ENCODE results near the gene ZNF76. TPM values are rescaled to one million over a fixed set of nuclear protein-coding genes. Genes with fewer than 3 reads are reported as not detected.

Gene ZNF76
- total and polyA plus RNA-seq, 8 donors = 15.1 to 92.0 (median 25.3) TPM

DNA sequence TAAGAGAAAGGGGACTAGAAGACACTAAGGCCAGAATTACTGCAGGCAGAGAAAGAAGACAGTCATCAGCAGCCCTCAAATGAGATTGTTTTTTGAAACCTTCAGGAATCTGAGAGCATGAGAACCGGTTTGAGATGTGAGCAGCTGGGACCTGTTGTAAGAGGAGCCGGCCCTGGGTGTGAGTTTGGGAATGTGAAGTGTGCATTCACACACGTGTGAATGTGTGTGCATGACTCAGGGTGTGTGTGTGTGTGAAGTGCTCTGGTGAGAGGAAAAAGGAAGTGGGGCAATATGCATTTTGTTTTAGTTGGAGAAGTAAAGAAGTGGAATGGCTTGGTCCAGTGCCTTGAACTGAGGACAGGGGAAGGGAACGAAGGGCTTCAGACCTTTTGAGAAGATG, 41.5 kb upstream of the ZNF76 start:
- H3K36me3 ChIP-seq = no peaks in the 10 kb centered on the region
- peaks cover 19 to 29% (median 23%) of the 10 kb centered on the region in 4 donors for H3K4me1 ChIP-seq
- TF ChIP-seq EP300 (IDR thresholded peaks at IDR 0.05) (no peak), POLR2AphosphoS5 (IDR thresholded peaks at IDR 0.05) (no peak), POLR2A (IDR thresholded peaks at IDR 0.05) (no peak)
- TF ChIP-seq, protein P1, sequence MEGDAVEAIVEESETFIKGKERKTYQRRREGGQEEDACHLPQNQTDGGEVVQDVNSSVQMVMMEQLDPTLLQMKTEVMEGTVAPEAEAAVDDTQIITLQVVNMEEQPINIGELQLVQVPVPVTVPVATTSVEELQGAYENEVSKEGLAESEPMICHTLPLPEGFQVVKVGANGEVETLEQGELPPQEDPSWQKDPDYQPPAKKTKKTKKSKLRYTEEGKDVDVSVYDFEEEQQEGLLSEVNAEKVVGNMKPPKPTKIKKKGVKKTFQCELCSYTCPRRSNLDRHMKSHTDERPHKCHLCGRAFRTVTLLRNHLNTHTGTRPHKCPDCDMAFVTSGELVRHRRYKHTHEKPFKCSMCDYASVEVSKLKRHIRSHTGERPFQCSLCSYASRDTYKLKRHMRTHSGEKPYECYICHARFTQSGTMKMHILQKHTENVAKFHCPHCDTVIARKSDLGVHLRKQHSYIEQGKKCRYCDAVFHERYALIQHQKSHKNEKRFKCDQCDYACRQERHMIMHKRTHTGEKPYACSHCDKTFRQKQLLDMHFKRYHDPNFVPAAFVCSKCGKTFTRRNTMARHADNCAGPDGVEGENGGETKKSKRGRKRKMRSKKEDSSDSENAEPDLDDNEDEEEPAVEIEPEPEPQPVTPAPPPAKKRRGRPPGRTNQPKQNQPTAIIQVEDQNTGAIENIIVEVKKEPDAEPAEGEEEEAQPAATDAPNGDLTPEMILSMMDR (IDR thresholded peaks at IDR 0.05) = no peak
- DNase-seq = peak in 1 of 2 donors; percentile 39
- H3K27ac ChIP-seq = no peak overlapping the region
- intact Hi-C loops (cut with DNase I; ENCODE audit: low total_unique reads) = no loop called here
- H3K4me3 ChIP-seq = no peak overlapping the region
- H3K9me3 ChIP-seq = no peaks in the 10 kb centered on the region
- WGBS, 5 donors = 42 to 59% (median 51%) methylated on average over 4 of the region's 4 CpGs
- peaks cover 0 to 62% (median 27%) of the 10 kb centered on the region in 3 donors for H3K27me3 ChIP-seq

DNA sequence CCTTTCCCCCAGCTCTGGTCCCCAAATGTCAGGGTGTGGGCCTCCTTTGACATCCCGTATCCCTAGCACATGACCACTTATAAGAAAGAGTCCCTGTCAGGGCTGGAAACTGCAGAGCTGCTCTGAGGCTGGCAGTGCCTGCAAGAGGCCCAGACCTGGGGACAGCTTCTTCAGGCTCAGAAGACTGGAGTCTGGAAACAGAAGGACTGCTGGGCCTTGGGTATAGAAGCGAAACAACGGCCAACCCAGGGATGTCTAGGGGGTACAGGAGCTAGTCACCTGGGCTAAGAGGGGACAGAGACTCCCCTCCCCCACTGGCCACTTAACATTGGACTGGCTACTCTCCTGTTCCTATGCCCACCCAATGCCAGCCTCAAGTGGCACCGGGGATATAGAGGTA, 41.1 kb upstream of the ZNF76 start:
- intact Hi-C loops (cut with DNase I; ENCODE audit: low total_unique reads) = no loop called here
- Histone ChIP-seq H3K27me3 (peaks cover 0 to 58% (median 23%) of the 10 kb centered on the region in 3 donors), H3K36me3 (no peaks in the 10 kb centered on the region), H3K27ac (no peak overlapping the region), H3K4me1 (peaks cover 15 to 25% (median 18%) of the 10 kb centered on the region in 4 donors), H3K4me3 (no peak overlapping the region), H3K9me3 (no peaks in the 10 kb centered on the region)
- no peak for TF ChIP-seq POLR2AphosphoS5 (IDR thresholded peaks at IDR 0.05)
- TF ChIP-seq EP300 (IDR thresholded peaks at IDR 0.05) = no peak
- TF ChIP-seq, protein P1 (IDR thresholded peaks at IDR 0.05) = no peak
- TF ChIP-seq POLR2A (IDR thresholded peaks at IDR 0.05) = no peak
- WGBS, 5 donors = 79 to 92% (median 87%) methylated on average over 3 to 4 of the region's 4 CpGs
- no peak for DNase-seq

DNA sequence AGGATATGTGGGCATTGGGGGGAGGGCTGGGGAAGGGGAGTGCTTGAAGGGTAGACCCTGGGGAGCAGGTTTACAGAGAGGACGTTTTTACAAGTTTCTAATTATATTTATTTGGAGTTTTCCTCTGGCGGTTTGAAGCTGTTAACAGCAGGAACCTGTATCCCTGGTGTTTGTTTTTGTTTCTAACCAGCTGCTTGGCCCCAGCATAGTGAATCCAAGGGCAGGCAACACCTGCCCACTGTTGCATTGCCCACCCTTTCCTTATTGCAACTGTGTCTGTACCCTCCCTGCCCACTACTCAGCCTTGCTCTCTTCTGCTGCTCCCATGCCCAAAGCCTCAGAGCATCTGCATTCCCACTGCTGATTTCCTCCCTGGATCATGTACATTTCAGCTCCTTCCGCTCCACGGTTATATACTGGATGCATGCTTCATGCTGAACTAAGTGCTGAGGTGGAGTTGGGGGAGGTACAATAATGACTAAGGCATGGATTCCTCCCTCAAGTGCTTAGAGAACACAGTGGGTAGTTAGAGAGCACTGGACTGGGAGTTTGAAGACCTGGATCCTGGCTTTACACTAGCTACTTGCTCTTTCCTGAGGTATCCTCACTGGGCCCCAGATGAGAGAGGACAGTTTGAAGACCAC, 39.7 kb upstream of the ZNF76 start:
- Histone ChIP-seq H3K27me3 (peaks cover 0 to 45% (median 10%) of the 10 kb centered on the region in 3 donors), H3K4me1 (peaks cover 2 to 11% (median 5%) of the 10 kb centered on the region in 4 donors), H3K9me3 (no peaks in the 10 kb centered on the region), H3K27ac (no peak overlapping the region), H3K36me3 (no peaks in the 10 kb centered on the region), H3K4me3 (no peak overlapping the region)
- intact Hi-C loops (cut with DNase I; ENCODE audit: low total_unique reads) = no loop called here
- TF ChIP-seq, protein P1 (IDR thresholded peaks at IDR 0.05) = no peak
- no peak for TF ChIP-seq EP300 (IDR thresholded peaks at IDR 0.05)
- TF ChIP-seq POLR2AphosphoS5 (IDR thresholded peaks at IDR 0.05) = no peak
- TF ChIP-seq POLR2A (IDR thresholded peaks at IDR 0.05) = no peak
- no peak for DNase-seq
- WGBS, 5 donors = 64 to 68% (median 67%) methylated on average over 4 of the region's 4 CpGs

DNA sequence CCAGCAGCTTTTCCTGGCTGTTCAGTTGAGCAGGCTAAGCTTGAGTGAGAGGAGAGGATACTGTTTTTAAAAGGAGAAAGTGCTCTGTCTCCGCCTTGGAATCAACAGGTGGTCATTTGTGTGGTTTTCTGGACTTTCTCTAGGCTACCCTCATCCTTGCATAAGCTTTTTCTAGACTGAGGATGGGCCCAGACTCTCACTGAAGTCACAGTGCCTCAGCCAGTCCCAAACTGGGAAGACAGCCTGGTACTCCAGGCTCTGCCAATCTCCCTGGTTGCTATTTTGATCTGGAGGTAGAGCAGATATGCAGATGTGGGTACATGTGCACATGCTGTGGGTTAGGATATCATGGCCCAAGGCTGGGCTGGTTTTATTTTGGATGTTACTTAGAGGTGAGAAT, 38.8 kb upstream of the ZNF76 start:
- no peak overlapping the region for H3K4me3 ChIP-seq
- H3K27ac ChIP-seq = no peak overlapping the region
- H3K9me3 ChIP-seq = no peaks in the 10 kb centered on the region
- intact Hi-C loops (cut with DNase I; ENCODE audit: low total_unique reads) = no loop called here
- 79 to 100% (median 96%) methylated on average over 1 of the region's 1 CpG for WGBS, 5 donors
- H3K27me3 ChIP-seq = peaks cover 0 to 35% (median under 1%) of the 10 kb centered on the region in 3 donors
- peaks cover 0 to 5% (median 0%) of the 10 kb centered on the region in 4 donors for H3K4me1 ChIP-seq
- H3K36me3 ChIP-seq = no peaks in the 10 kb centered on the region
- no peak for DNase-seq
- TF ChIP-seq, protein P1 (IDR thresholded peaks at IDR 0.05) = no peak
- TF ChIP-seq EP300 (IDR thresholded peaks at IDR 0.05) = no peak
- TF ChIP-seq POLR2A (IDR thresholded peaks at IDR 0.05) = no peak
- no peak for TF ChIP-seq POLR2AphosphoS5 (IDR thresholded peaks at IDR 0.05)

Measured in stomach (tissue), 9 donors.